DOHH2 (cell line): ENCODE measurements around the gene RNF149.

Source experiments
- CTCF ChIP-seq: fragments of 200-600 bp; sonication (generic); IDR thresholded peaks from one replicate; pipeline ENCODE4 v1.5.1; 2014; ENCODE audit warnings: antibody characterized with exemption, mild to moderate bottlenecking, low read depth, low read length; ENCODE audit not compliant: poor library complexity, severe bottlenecking
- EZH2phosphoT487 ChIP-seq: fragments of 200-600 bp; sonication (generic); IDR thresholded peaks from 2 replicates; pipeline ENCODE4 v1.6.1; 2017; ENCODE audit warnings: borderline replicate concordance, mild to moderate bottlenecking, antibody characterized with exemption, low read length, moderate library complexity, mixed read lengths

DNA sequence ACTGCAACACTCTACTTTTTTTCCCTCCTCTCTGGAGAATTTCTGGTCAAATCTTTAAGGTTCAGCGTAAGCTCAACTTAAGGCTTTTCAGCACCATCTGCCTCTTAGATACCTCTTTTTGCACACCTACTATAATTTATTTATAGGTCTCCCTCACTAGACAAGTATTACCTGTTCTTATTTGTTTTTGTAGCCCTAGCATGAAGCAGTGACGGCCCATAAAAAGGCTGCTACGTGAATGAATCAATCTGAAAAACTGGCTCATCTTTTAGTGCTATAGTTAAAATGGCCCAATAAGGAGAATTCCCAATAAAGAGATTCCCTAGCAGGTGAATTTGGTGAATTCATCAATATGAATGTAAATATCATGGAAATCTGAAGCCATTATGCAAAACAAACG lies 6.5 kb downstream of the RNF149 start:
- TF ChIP-seq CTCF (no peak), EZH2phosphoT487 (no peak)
